ENCODE measurements around the gene CFAP52. TPM values are rescaled to one million over a fixed set of nuclear protein-coding genes. Genes with fewer than 3 reads are reported as not detected.
"Not testable (repeated sequence)": the region's sequence is repeated elsewhere in the genome, so short reads cannot be mapped to it uniquely, and the experiment has no call there.

The CFAP52 gene
- total and polyA plus RNA-seq, 12 donors = 0.10 to 0.99 (median 0.63) TPM; not detected in 3

DNA sequence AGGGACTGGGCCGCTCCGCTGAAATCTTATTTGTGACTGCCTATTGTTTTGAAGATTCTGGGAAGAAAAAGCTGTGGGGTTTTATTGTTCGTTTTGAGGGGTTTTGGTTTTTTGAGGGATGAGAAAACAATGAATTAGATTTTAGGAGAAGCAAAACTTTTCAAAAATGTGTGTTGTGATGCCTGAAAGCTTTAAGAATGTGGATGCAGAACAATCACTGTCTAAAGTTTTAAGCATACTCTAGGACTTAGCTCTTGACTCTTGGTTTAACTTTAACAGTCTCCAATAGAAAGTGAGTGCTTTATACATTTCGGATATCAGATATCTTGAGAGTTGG is 899 bp downstream of the CFAP52 start:
- no peaks in the 10 kb centered on the region for H3K36me3 ChIP-seq (replicated peaks in 1 of 2)
- DNase-seq = no peak
- TF ChIP-seq, protein P1, sequence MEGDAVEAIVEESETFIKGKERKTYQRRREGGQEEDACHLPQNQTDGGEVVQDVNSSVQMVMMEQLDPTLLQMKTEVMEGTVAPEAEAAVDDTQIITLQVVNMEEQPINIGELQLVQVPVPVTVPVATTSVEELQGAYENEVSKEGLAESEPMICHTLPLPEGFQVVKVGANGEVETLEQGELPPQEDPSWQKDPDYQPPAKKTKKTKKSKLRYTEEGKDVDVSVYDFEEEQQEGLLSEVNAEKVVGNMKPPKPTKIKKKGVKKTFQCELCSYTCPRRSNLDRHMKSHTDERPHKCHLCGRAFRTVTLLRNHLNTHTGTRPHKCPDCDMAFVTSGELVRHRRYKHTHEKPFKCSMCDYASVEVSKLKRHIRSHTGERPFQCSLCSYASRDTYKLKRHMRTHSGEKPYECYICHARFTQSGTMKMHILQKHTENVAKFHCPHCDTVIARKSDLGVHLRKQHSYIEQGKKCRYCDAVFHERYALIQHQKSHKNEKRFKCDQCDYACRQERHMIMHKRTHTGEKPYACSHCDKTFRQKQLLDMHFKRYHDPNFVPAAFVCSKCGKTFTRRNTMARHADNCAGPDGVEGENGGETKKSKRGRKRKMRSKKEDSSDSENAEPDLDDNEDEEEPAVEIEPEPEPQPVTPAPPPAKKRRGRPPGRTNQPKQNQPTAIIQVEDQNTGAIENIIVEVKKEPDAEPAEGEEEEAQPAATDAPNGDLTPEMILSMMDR (IDR thresholded peaks at IDR 0.05) = no peak
- TF ChIP-seq POLR2A (IDR thresholded peaks at IDR 0.05) = no peak
- H3K27me3 ChIP-seq = no peaks in the 10 kb centered on the region
- H3K4me1 ChIP-seq (replicated peaks in 1 of 2) = peaks cover 0 to 20% of the 10 kb centered on the region in 2 donors
- no peak overlapping the region for H3K27ac ChIP-seq
- no peaks in the 10 kb centered on the region for H3K9me3 ChIP-seq (replicated peaks in 1 of 3)
- no peak overlapping the region for H3K4me3 ChIP-seq
- intact Hi-C loops (cut with DNase I) = no loop called here
- 8 to 15% (median 13%) methylated on average over 4 of the region's 4 CpGs for WGBS, 4 donors

DNA sequence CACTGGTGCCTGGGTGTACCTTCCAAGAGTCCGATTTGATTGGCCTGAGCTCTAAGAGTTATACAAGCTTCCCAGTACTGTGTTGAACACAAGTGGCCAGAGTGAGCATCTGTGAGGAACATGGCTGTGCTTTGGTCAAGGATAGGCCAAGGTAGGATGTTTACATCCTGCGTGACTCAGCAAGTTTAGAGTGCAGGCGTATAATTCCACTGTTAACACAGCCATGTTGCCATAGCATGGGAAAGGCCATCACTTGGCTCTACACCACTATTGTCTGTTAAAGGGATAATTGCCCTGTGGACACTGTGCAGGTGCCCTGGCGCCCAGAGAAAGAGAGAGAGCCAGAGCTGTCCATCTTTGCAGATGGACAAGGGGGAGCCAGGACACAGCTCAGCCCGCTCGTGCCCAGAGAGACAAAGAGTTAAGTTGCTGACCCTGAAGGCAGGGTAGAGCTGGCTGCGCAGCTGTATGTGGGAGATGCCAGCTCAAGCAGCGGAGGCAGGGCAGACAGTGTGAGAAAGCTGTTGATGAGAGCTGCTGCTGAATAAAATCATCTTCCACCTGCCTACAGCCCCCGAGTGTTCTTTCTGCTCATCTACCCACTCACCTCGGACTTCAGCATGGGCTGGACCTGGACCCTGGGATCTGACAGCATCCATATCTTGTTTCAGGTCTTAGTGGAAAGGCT is 11.7 kb downstream of the CFAP52 start:
- Histone ChIP-seq H3K4me1 (replicated peaks in 1 of 2) (no peaks in the 10 kb centered on the region), H3K36me3 (replicated peaks in 1 of 2) (no peaks in the 10 kb centered on the region), H3K4me3 (no peak overlapping the region), H3K27ac (no peak overlapping the region), H3K27me3 (no peaks in the 10 kb centered on the region), H3K9me3 (replicated peaks in 1 of 3) (no peaks in the 10 kb centered on the region)
- 88 to 91% (median 89%) methylated on average over 8 to 10 of the region's 10 CpGs for WGBS, 4 donors
- TF ChIP-seq POLR2A (IDR thresholded peaks at IDR 0.05) = no peak
- TF ChIP-seq, protein P1 (IDR thresholded peaks at IDR 0.05) = no peak
- intact Hi-C loops (cut with DNase I) = no loop called here
- no peak for DNase-seq

DNA sequence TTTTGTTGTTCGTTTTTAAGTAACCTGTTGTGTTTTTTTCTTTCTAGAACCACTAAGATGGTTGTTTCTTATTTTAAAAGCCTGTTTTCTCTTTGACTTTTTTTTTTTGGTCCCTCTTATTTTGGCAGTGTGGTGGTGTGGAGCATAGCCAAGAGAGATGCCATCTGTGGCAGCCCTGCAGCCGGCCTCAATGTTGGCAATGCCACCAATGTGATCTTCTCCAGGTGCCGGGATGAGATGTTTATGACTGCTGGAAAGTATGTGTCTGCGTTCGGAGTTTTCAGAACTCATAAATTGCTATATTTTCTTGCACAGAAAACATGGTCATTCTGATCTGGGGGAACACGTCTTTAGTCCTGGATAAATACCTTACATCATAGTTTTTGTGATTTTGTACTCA is 17.6 kb downstream of the CFAP52 start:
- 72 to 82% (median 78%) methylated on average over 6 of the region's 6 CpGs for WGBS, 4 donors
- H3K36me3 ChIP-seq (replicated peaks in 1 of 2) = no peaks in the 10 kb centered on the region
- TF ChIP-seq, protein P1 (IDR thresholded peaks at IDR 0.05) = no peak
- TF ChIP-seq POLR2A (IDR thresholded peaks at IDR 0.05) = no peak

DNA sequence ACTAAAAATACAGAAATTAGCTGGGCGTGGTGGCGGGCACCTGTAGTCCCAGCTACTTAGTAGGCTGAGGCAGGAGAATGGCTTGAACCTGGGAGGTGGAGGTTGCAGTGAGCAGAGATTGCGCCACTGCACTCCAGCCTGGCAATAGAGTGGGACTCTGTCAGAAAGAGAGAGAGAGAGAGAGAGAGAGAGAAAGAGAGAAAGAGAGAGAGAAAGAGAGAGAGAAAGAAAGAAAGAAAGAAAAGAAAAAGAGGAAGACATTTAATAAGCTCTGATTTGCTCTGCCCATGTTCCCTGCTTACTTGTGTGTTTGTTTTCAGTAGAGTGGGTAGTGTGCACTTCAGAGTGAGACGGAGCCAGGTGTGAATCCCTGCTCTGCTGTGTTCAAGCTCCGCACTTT is 21.2 kb downstream of the CFAP52 start:
- H3K4me3 ChIP-seq; H3K36me3 ChIP-seq (replicated peaks in 1 of 2); H3K4me1 ChIP-seq (replicated peaks in 1 of 2); H3K9me3 ChIP-seq (replicated peaks in 1 of 3); H3K27me3 ChIP-seq; H3K27ac ChIP-seq; intact Hi-C loops (cut with DNase I); DNase-seq: not testable (repeated sequence)
- WGBS, 4 donors = 87 to 96% (median 90%) methylated on average over 5 of the region's 5 CpGs

More for the DNA sequence above, 17.6 kb downstream of the CFAP52 start:
- intact Hi-C loops (cut with DNase I) = no loop called here
- H3K9me3 ChIP-seq (replicated peaks in 1 of 3) = no peaks in the 10 kb centered on the region
- DNase-seq = no peak
- no peaks in the 10 kb centered on the region for H3K27me3 ChIP-seq
- H3K4me3 ChIP-seq = no peak overlapping the region
- H3K27ac ChIP-seq = no peak overlapping the region
- H3K4me1 ChIP-seq (replicated peaks in 1 of 2) = no peaks in the 10 kb centered on the region

DNA sequence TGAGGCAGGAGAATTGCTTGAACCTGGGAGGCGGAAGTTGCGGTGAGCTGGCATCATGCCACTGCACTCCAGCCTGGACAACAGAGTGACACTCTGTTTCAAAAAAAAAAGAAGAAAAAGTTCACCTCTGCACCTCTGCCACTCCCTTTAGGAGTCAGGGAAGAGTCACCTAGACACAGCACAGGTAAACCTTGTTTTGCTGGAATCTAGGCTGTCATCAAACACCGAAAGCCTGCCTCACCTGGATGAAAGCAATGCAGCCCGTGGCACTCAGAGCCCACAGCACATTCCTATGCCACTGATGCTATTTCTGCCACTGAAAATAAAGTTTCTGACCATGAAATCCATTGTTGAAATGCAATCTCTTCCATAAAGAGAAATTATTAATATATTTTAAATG is 22.2 kb downstream of the CFAP52 start:
- no peaks in the 10 kb centered on the region for H3K4me1 ChIP-seq (replicated peaks in 1 of 2)
- no peaks in the 10 kb centered on the region for H3K9me3 ChIP-seq (replicated peaks in 1 of 3)
- no peak overlapping the region for H3K27ac ChIP-seq
- intact Hi-C loops (cut with DNase I) = no loop called here
- TF ChIP-seq, protein P1 (IDR thresholded peaks at IDR 0.05) = no peak
- no peak for TF ChIP-seq POLR2A (IDR thresholded peaks at IDR 0.05)
- no peak overlapping the region for H3K4me3 ChIP-seq
- DNase-seq = no peak
- H3K27me3 ChIP-seq = no peaks in the 10 kb centered on the region
- 92 to 97% (median 93%) methylated on average over 3 to 4 of the region's 4 CpGs for WGBS, 4 donors
- no peaks in the 10 kb centered on the region for H3K36me3 ChIP-seq (replicated peaks in 1 of 2)

DNA sequence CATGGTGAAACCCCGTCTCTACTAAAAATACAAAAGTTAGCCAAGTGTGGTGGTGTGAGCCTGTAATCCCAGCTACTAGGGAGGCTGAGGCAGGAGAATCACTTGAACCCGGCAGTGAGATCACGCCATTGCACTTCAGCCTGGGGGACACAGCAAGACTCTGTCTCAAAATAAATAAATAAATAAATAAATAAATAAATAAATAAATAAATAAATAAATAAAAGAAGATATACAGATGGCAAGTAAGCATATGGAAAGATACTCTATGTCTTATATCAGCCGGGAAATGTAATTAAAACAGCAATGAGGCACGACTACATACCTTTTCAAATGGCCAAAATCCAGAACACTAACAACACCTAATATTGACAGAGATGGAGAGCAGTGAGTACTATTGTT is 28.1 kb downstream of the CFAP52 start:
- not testable (repeated sequence) for DNase-seq; H3K36me3 ChIP-seq (replicated peaks in 1 of 2); H3K27me3 ChIP-seq; H3K9me3 ChIP-seq (replicated peaks in 1 of 3); H3K4me1 ChIP-seq (replicated peaks in 1 of 2); H3K4me3 ChIP-seq; H3K27ac ChIP-seq
- intact Hi-C loops (cut with DNase I) = loop anchor here in 1 of 2 donors (10.0 kb wide), 1 partner anchor 60 kb away; no protein-coding TSS in a partner anchor
- 80 to 87% (median 82%) methylated on average over 5 of the region's 5 CpGs for WGBS, 4 donors
